Spleen (tissue), 11 donors: ENCODE measurements around the gene SNRPA. TPM values are rescaled to one million over a fixed set of nuclear protein-coding genes. Genes with fewer than 3 reads are reported as not detected.

Source experiments
- DNase-seq: peaks from one replicate; pipeline ENCODE4 v3.0.0-alpha.2; 2020
- H3K27ac ChIP-seq, 8 donors: fragments of 200-600 bp; sonication (generic) in 7 of 8; 1 replicate in 4 of 8; 2 replicates in 4 of 8; pipeline versions ENCODE4 v1.5.0 to v1.8.0; 2016 to 2021; ENCODE audit warnings: inconsistent platforms in 4 of 8, mild to moderate bottlenecking in 4 of 8, moderate library complexity in 1 of 8
- H3K27me3 ChIP-seq, 7 donors: fragments of 200-600 bp; sonication (generic) in 6 of 7; replicated peaks in 1 of 7; 1 replicate in 4 of 7; 2 replicates in 3 of 7; pipeline versions ENCODE4 v1.5.0 to v1.8.0; 2016 to 2021; ENCODE audit warnings: inconsistent platforms in 3 of 7, mild to moderate bottlenecking in 1 of 7
- H3K36me3 ChIP-seq, 6 donors: fragments of 200-600 bp; sonication (generic) in 5 of 6; 1 replicate in 4 of 6; 2 replicates in 2 of 6; pipeline versions ENCODE4 v1.5.0 to v1.8.0; 2016 to 2021; ENCODE audit warnings: inconsistent platforms in 2 of 6
- H3K4me1 ChIP-seq, 6 donors: fragments of 200-600 bp; sonication (generic) in 5 of 6; 1 replicate in 3 of 6; 2 replicates in 3 of 6; pipeline versions ENCODE4 v1.5.0 to v1.8.0; 2016 to 2021; ENCODE audit warnings: inconsistent platforms in 3 of 6
- H3K4me3 ChIP-seq, 8 donors: fragments of 200-600 bp; sonication (generic) in 7 of 8; 1 replicate in 4 of 8; 2 replicates in 4 of 8; pipeline versions ENCODE4 v1.5.0 to v1.8.0; 2016 to 2021; ENCODE audit warnings: inconsistent platforms in 4 of 8, mild to moderate bottlenecking in 4 of 8, moderate library complexity in 2 of 8
- H3K9me3 ChIP-seq, 8 donors: fragments of 200-600 bp; sonication (generic) in 7 of 8; 1 replicate in 4 of 8; 2 replicates in 4 of 8; pipeline versions ENCODE4 v1.5.0 to v1.8.0; 2016 to 2021; ENCODE audit warnings: inconsistent platforms in 4 of 8
- CTCF ChIP-seq, 11 experiments: fragments of 200-600 bp in 7 of 11; fragments of 450-650 bp in 4 of 11; sonication (generic) in 4 of 11; IDR thresholded peaks in 8 of 11; conservative IDR thresholded peaks in 3 of 11; 1 replicate in 7 of 11; 2 replicates in 4 of 11; pipeline versions ENCODE4 v1.4.0 to v1.8.0; 2016 to 2021; ENCODE audit warnings: antibody characterized with exemption in 11 of 11, inconsistent platforms in 4 of 11, mild to moderate bottlenecking in 1 of 11
- POLR2A ChIP-seq, 3 donors: fragments of 450-650 bp; IDR thresholded peaks; one replicate each; pipeline ENCODE4 v1.5.1; 2017; ENCODE audit warnings: antibody characterized with exemption in 3 of 3, mild to moderate bottlenecking in 1 of 3
- POLR2AphosphoS5 ChIP-seq, 3 donors: sonication (generic); formaldehyde crosslinking; IDR thresholded peaks; one replicate each; pipeline ENCODE4 v1.5.1; 2017; ENCODE audit warnings: antibody characterized with exemption in 3 of 3
- WGBS, 5 donors: extraction: QIAGEN DNeasy Blood & Tissue Kit in 3 of 5; methylation state at CpG; one replicate each; pipeline versions ENCODE4 v1.1.5 to v1.1.7; 2013 to 2018; 5-methylcytosine and 5-hydroxymethylcytosine counted together
- intact Hi-C: fragments of 100-400 bp; cut with DNase I; formaldehyde crosslinking; loops from one replicate; pipeline ENCODE4 v1.15.0; 2023; ENCODE audit warnings: low total_unique reads
- polyA plus RNA-seq, 3 donors: library from polyadenylated mRNA; stranded (reverse); fragments of 200-250 nt; gene quantifications; one replicate each; pipeline ENCODE4 v1.2.1, GENCODE V29; 2013
- total RNA-seq, 7 donors: library from RNA; depleted of rRNA in 3 of 7; stranded (reverse); fragments of >200 nt in 3 of 7; fragmentation: NEBNext Ultra II Directional in 4 of 7; extraction: Animal tissue kit (Norgen Biotek cat#: 25700) in 4 of 7; gene quantifications; one replicate each; pipeline versions ENCODE4 v1.1.0 to v1.2.1, GENCODE V29; 2016 to 2021
- donor health status: healthy with polysubstance abuse.
- donor health status: DM: no; HTN: no; CAD: no; lungs with moderate emphysema.
- donor health status: DM: no; HTN: no; CAD: no.
- donor health status: Bipolar disorder and iron deficiency.
- donor health status: healthy.
- donor health status: DM: no; HTN: no; CAD: no.
- donor health status: DM: yes; HTN: yes; CAD: no.

SNRPA gene
- total and polyA plus RNA-seq, 10 donors: 52.9 to 76.9 (median 64.1) TPM

GRCh38 chr19:40754611-40755247, 3.7 kb downstream of the SNRPA start:
- 39 to 61% (median 57%) methylated on average over 9 of the region's 9 CpGs for WGBS, 5 donors
- Histone ChIP-seq H3K27me3 (no peaks in the 10 kb centered on the region), H3K4me1 (peaks cover 47 to 88% (median 62%) of the 10 kb centered on the region in 6 donors), H3K4me3 (peak overlapping the region in 7 of 8 donors; percentile 0 to 93 (median 21)), H3K9me3 (no peaks in the 10 kb centered on the region), H3K27ac (peak overlapping the region; percentile 58 to 97 (median 80)), H3K36me3 (peaks cover 0 to 59% (median 35%) of the 10 kb centered on the region in 6 donors)
- intact Hi-C loops: loop anchor here (10.0 kb wide), 1 partner anchor 50 kb away; no protein-coding TSS in a partner anchor
- no peak for DNase-seq
- TF ChIP-seq POLR2AphosphoS5 (IDR thresholded peaks at IDR 0.05) (peak in 1 of 3 donors; percentile 8), POLR2A (IDR thresholded peaks at IDR 0.05) (no peak)

GRCh38 chr19:40755248-40755624, 4.2 kb downstream of the SNRPA start:
- H3K36me3 ChIP-seq: peaks cover 0 to 64% (median 40%) of the 10 kb centered on the region in 6 donors
- no peak for TF ChIP-seq POLR2AphosphoS5 (IDR thresholded peaks at IDR 0.05)
- no peak for TF ChIP-seq POLR2A (IDR thresholded peaks at IDR 0.05)
- no peak for TF ChIP-seq CTCF (IDR thresholded peaks at IDR 0.05 in 8 of 11, conservative IDR thresholded peaks at IDR 0.05 in 3 of 11)
- peak overlapping the region in 7 of 8 donors; percentile 58 to 97 (median 82) for H3K27ac ChIP-seq
- 62 to 84% (median 67%) methylated on average over 3 of the region's 3 CpGs for WGBS, 5 donors
- H3K9me3 ChIP-seq: no peaks in the 10 kb centered on the region
- no peaks in the 10 kb centered on the region for H3K27me3 ChIP-seq
- H3K4me3 ChIP-seq: peak overlapping the region in 5 of 8 donors; percentile 14 to 93 (median 22)
- peaks cover 47 to 89% (median 61%) of the 10 kb centered on the region in 6 donors for H3K4me1 ChIP-seq
- no peak for DNase-seq
- intact Hi-C loops: loop anchor here (10.0 kb wide), 1 partner anchor 50 kb away; no protein-coding TSS in a partner anchor

- intact Hi-C loops: loop anchor here (10.0 kb wide), 1 partner anchor 49 kb away; no protein-coding TSS in a partner anchor
- peak overlapping the region in 1 of 8 donors; percentile 93 for H3K4me3 ChIP-seq
- H3K27me3 ChIP-seq: no peaks in the 10 kb centered on the region
- no peaks in the 10 kb centered on the region for H3K9me3 ChIP-seq
- no peak for DNase-seq
- TF ChIP-seq CTCF (IDR thresholded peaks at IDR 0.05 in 8 of 11, conservative IDR thresholded peaks at IDR 0.05 in 3 of 11) (no peak), POLR2A (IDR thresholded peaks at IDR 0.05) (no peak), POLR2AphosphoS5 (IDR thresholded peaks at IDR 0.05) (no peak)
- 87 to 97% (median 94%) methylated on average over 8 of the region's 8 CpGs for WGBS, 5 donors
- H3K4me1 ChIP-seq: peaks cover 47 to 94% (median 64%) of the 10 kb centered on the region in 6 donors
- H3K36me3 ChIP-seq: peaks cover 0 to 69% (median 45%) of the 10 kb centered on the region in 6 donors
- H3K27ac ChIP-seq: peak overlapping the region in 6 of 8 donors; percentile 43 to 97 (median 80)
Measured at GRCh38 chr19:40755791-40756190, 4.8 kb downstream of the SNRPA start.

- peak overlapping the region in 2 of 8 donors; percentile 2 to 93 for H3K4me3 ChIP-seq
- 63 to 66% (median 64%) methylated on average over 10 to 11 of the region's 11 CpGs for WGBS, 5 donors
- no peak for TF ChIP-seq CTCF (IDR thresholded peaks at IDR 0.05 in 8 of 11, conservative IDR thresholded peaks at IDR 0.05 in 3 of 11)
- TF ChIP-seq POLR2AphosphoS5 (IDR thresholded peaks at IDR 0.05): peak in 2 of 3 donors; percentile 7 to 15
- H3K27ac ChIP-seq: peak overlapping the region in 6 of 8 donors; percentile 27 to 84 (median 61)
- intact Hi-C loops: loop anchor here (10.0 kb wide), 1 partner anchor 48 kb away; no protein-coding TSS in a partner anchor
- H3K9me3 ChIP-seq: no peaks in the 10 kb centered on the region
- H3K4me1 ChIP-seq: peaks cover 47 to 99% (median 69%) of the 10 kb centered on the region in 6 donors
- no peak for DNase-seq
- H3K36me3 ChIP-seq: peaks cover 0 to 77% (median 54%) of the 10 kb centered on the region in 6 donors
- no peaks in the 10 kb centered on the region for H3K27me3 ChIP-seq
Measured at GRCh38 chr19:40756502-40757110, 5.6 kb downstream of the SNRPA start.
